SK-N-SH (cell line): ENCODE results near the gene ZNF646. TPM values are rescaled to one million over a fixed set of nuclear protein-coding genes. Genes with fewer than 3 reads are reported as not detected.

Source experiments
- CTCF ChIA-PET: fragments of 300-600, 350-600 bp; formaldehyde crosslinking; extraction: SDS; loops from one replicate; lab custom pipeline; 2021; lab: Yijun Ruan, JAX
- POLR2A ChIA-PET: fragments of 350-600 bp; sonication (Branson Sonifier 250); formaldehyde crosslinking; extraction: SDS; loops from one replicate; lab custom pipeline; 2020; ENCODE audit warnings: antibody characterized with exemption, inconsistent platforms; lab: Yijun Ruan, JAX
- DNase-seq: peaks from one replicate; pipeline ENCODE4 v3.0.0; 2012
- H2AFZ ChIP-seq: fragments of 200-600 bp; sonication (generic); 2 replicates; pipeline ENCODE4 v1.8.1; 2016; ENCODE audit warnings: antibody characterized with exemption, mild to moderate bottlenecking, low read depth
- H3F3A ChIP-seq: fragments of 200-600 bp; sonication (generic); replicated peaks from 2 replicates; pipeline ENCODE3; 2016; ENCODE audit warnings: antibody characterized with exemption, mild to moderate bottlenecking; ENCODE audit not compliant: insufficient read depth
- H3K27ac ChIP-seq, 2 experiments: fragments of 200-500 bp in 1 of 2; fragments of 200-600 bp in 1 of 2; sonication (Bioruptor generic) in 1 of 2; sonication (generic), shearing (Covaris generic) in 1 of 2; 2 replicates each; pipeline versions ENCODE4 v1.5.1 to v1.6.1; 2014 to 2016; ENCODE audit warnings: low read depth in 2 of 2, inconsistent platforms in 1 of 2, low read length in 1 of 2, mild to moderate bottlenecking in 1 of 2, mixed read lengths in 1 of 2
- H3K27me3 ChIP-seq: fragments of 200-600 bp; sonication (generic), shearing (Covaris generic); 2 replicates; pipeline ENCODE4 v1.6.1; 2016; ENCODE audit warnings: mixed run types; ENCODE audit not compliant: insufficient read depth
- H3K36me3 ChIP-seq, 2 experiments: fragments of 200-500 bp in 1 of 2; fragments of 200-600 bp in 1 of 2; sonication (Bioruptor generic) in 1 of 2; sonication (generic) in 1 of 2; replicated peaks in 1 of 2; 2 replicates each; pipeline versions ENCODE3 to v1.5.1; 2014 to 2016; ENCODE audit warnings: low read length in 1 of 2, mild to moderate bottlenecking in 1 of 2; ENCODE audit not compliant: insufficient read depth in 2 of 2, control insufficient read depth in 1 of 2
- H3K4me1 ChIP-seq, 2 experiments: fragments of 200-500 bp in 1 of 2; fragments of 200-600 bp in 1 of 2; sonication (Bioruptor generic) in 1 of 2; sonication (generic), shearing (Covaris generic) in 1 of 2; 2 replicates each; pipeline versions ENCODE4 v1.5.1 to v1.6.1; 2014 to 2016; ENCODE audit warnings: low read depth in 1 of 2, low read length in 1 of 2, mixed run types in 1 of 2; ENCODE audit not compliant: insufficient read depth in 2 of 2, control insufficient read depth in 1 of 2
- H3K4me2 ChIP-seq: fragments of 200-600 bp; sonication (generic), shearing (Covaris generic); 2 replicates; pipeline ENCODE4 v1.6.1; 2017; ENCODE audit warnings: mixed run types
- H3K4me3 ChIP-seq, 2 experiments: fragments of 200-500 bp in 1 of 2; fragments of 200-600 bp in 1 of 2; sonication (Bioruptor generic) in 1 of 2; sonication (generic), shearing (Covaris generic) in 1 of 2; 2 replicates each; pipeline versions ENCODE4 v1.5.1 to v1.8.1; 2014 to 2016; ENCODE audit warnings: low read depth in 2 of 2, inconsistent platforms in 1 of 2, low read length in 1 of 2, mild to moderate bottlenecking in 1 of 2, mixed read lengths in 1 of 2, moderate library complexity in 1 of 2
- H3K79me2 ChIP-seq: fragments of 200-600 bp; sonication (generic); 2 replicates; pipeline ENCODE4 v1.8.1; 2017; ENCODE audit warnings: mild to moderate bottlenecking; ENCODE audit not compliant: insufficient read depth
- H3K9ac ChIP-seq: fragments of 200-600 bp; sonication (generic); 2 replicates; pipeline ENCODE4 v1.6.1; 2017; ENCODE audit warnings: mixed run types
- H3K9me2 ChIP-seq: fragments of 200-600 bp; sonication (generic); 2 replicates; pipeline ENCODE4 v1.6.1; 2017; ENCODE audit warnings: mixed run types
- H3K9me3 ChIP-seq: fragments of 200-600 bp; sonication (generic); 2 replicates; pipeline ENCODE4 v1.6.1; 2017; ENCODE audit warnings: mixed run types, mild to moderate bottlenecking, moderate library complexity
- H4K20me1 ChIP-seq: fragments of 200-600 bp; sonication (generic); 2 replicates; pipeline ENCODE4 v1.6.1; 2017; ENCODE audit warnings: mild to moderate bottlenecking, mixed run types; ENCODE audit not compliant: insufficient read depth
- ELF1 ChIP-seq: IDR thresholded peaks from 2 replicates; pipeline ENCODE4 v1.4.0; 2012
- FOSL2 ChIP-seq: IDR thresholded peaks from 2 replicates; pipeline ENCODE4 v1.4.0; 2012; ENCODE audit warnings: low read depth, mild to moderate bottlenecking, moderate library complexity, borderline replicate concordance
- FOXJ3 ChIP-seq: sonication (generic); formaldehyde crosslinking; IDR thresholded peaks from 2 replicates; pipeline ENCODE4 v1.5.1; 2020; ENCODE audit warnings: mild to moderate bottlenecking, missing genetic modification reagents
- GATA2 ChIP-seq: sonication (generic); formaldehyde crosslinking; IDR thresholded peaks from 2 replicates; pipeline ENCODE4 v1.5.0; 2020; ENCODE audit warnings: mild to moderate bottlenecking, missing genetic modification reagents
- JUND ChIP-seq: IDR thresholded peaks from 2 replicates; pipeline ENCODE4 v1.4.0; 2012
- MEF2A ChIP-seq: IDR thresholded peaks from 2 replicates; pipeline ENCODE4 v1.4.0; 2012; ENCODE audit warnings: low read depth, borderline replicate concordance
- RCOR1 ChIP-seq: fragments of 150-350 bp; IDR thresholded peaks from 2 replicates; pipeline ENCODE4 v1.6.1; 2017; ENCODE audit warnings: antibody characterized with exemption, low read length
- RFX5 ChIP-seq: IDR thresholded peaks from 2 replicates; pipeline ENCODE4 v1.6.1; 2012; ENCODE audit warnings: mild to moderate bottlenecking, improper control_type of control experiment, low read length
- SIN3A ChIP-seq: IDR thresholded peaks from 2 replicates; pipeline ENCODE4 v1.6.1; 2012; ENCODE audit warnings: low read depth, mild to moderate bottlenecking, low read length, moderate library complexity, borderline replicate concordance
- SMC3 ChIP-seq: IDR thresholded peaks from 2 replicates; pipeline ENCODE4 v1.6.1; 2012; ENCODE audit warnings: low read depth, low read length, improper control_type of control experiment
- USF2 ChIP-seq: fragments of 150-350 bp; IDR thresholded peaks from 2 replicates; pipeline ENCODE4 v1.6.1; 2017; ENCODE audit warnings: antibody characterized with exemption, low read length, low read depth, borderline replicate concordance
- YY1 ChIP-seq: IDR thresholded peaks from 2 replicates; pipeline ENCODE4 v1.4.0; 2012; ENCODE audit warnings: low read depth, mild to moderate bottlenecking
- ZBTB33 ChIP-seq: IDR thresholded peaks from 2 replicates; pipeline ENCODE4 v1.4.0; 2012; ENCODE audit warnings: low read depth, borderline replicate concordance
- WGBS: methylation state at CpG from one replicate; pipeline ENCODE4 v1.1.6; 2017; ENCODE audit warnings: low lambda C conversion rate; 5-methylcytosine and 5-hydroxymethylcytosine counted together
- polyA plus RNA-seq, 3 experiments: library from polyadenylated mRNA; depleted of rRNA; stranded (reverse); fragments of >200 nt; gene quantifications; 2 replicates each; pipeline ENCODE4 v1.2.3, GENCODE V29; 2012
- TF ChIP-seq, protein P1 (sequence below): fragments of 200-600 bp; sonication (generic); IDR thresholded peaks from 2 replicates; pipeline ENCODE4 v1.6.1; 2017; ENCODE audit warnings: antibody characterized with exemption, mild to moderate bottlenecking, moderate library complexity
- TF ChIP-seq, protein P2 (sequence below): IDR thresholded peaks from 2 replicates; pipeline ENCODE4 v1.4.0; 2012; ENCODE audit warnings: low read depth

Gene ZNF646
- polyA plus RNA-seq, 1 of the 3 experiments (the other 2 are of a cell fraction) = 3.4 TPM

DNA sequence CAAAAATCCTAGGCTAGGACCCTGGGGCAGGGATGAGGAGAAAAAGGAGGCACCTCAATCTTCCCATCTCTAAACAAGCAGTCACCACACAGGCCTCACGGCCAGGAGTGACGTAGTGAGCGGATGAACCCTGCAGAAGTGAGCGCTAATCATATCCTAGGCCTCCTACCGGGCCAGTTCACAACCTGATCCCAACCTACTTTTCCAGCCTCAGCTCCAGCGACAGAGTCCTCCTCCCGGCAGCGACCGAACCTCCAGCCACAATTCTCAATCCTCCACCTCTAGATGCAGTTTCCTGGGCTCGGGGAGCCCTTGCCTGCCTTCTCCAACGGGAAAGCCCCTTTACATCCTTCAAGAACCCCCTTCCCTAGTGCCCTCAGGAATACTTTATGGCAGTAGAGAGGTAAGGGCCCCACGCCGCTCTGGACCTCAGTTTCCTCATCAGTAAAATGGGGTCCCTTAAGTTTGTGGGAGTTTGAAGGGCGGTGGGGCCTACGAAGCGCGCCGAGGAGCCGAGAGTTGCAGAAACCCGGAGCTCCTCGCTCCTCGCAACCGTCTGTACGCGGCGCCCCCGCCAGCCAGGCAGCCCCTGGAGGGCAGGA lies 1.6 kb upstream of the ZNF646 start:
- peaks cover 87% of the 10 kb centered on the region for H3K79me2 ChIP-seq
- CTCF ChIA-PET = interaction anchor here (1.0 to 4.3 kb wide), 5 partner anchors 16 to 119 kb away, joined by 3 to 19 read pairs (median 3); partner anchors contain the start of gene PRSS53

More for the DNA sequence above, 1.6 kb upstream of the ZNF646 start:
- H3K9me2 ChIP-seq = no peaks in the 10 kb centered on the region
- no peaks in the 10 kb centered on the region for H4K20me1 ChIP-seq
- peak; percentile 62 for DNase-seq
- no peaks in the 10 kb centered on the region for H3K9me3 ChIP-seq
- peaks cover 11 to 18% of the 10 kb centered on the region in 2 experiments for H3K36me3 ChIP-seq
- POLR2A ChIA-PET = interaction anchor here (0.6 to 2.7 kb wide), 4 partner anchors 39 to 107 kb away, joined by 3 to 15 read pairs (median 10); partner anchors contain the start of genes FUS, KAT8 and STX4
- H3K27me3 ChIP-seq = no peaks in the 10 kb centered on the region
- peak overlapping the region; percentile 95 for H3K9ac ChIP-seq
- peaks cover 5 to 14% of the 10 kb centered on the region in 2 experiments; a peak in 3 of 4 replicates for H3K4me1 ChIP-seq
- peak overlapping the region; percentile 83 for H2AFZ ChIP-seq
- no peak for TF ChIP-seq MEF2A
- TF ChIP-seq RFX5 = no peak
- TF ChIP-seq GATA2 (CRISPR knock-in tag) = no peak
- no peak for TF ChIP-seq SIN3A
- no peak for TF ChIP-seq USF2
- TF ChIP-seq FOSL2 = no peak
- TF ChIP-seq, protein P1, sequence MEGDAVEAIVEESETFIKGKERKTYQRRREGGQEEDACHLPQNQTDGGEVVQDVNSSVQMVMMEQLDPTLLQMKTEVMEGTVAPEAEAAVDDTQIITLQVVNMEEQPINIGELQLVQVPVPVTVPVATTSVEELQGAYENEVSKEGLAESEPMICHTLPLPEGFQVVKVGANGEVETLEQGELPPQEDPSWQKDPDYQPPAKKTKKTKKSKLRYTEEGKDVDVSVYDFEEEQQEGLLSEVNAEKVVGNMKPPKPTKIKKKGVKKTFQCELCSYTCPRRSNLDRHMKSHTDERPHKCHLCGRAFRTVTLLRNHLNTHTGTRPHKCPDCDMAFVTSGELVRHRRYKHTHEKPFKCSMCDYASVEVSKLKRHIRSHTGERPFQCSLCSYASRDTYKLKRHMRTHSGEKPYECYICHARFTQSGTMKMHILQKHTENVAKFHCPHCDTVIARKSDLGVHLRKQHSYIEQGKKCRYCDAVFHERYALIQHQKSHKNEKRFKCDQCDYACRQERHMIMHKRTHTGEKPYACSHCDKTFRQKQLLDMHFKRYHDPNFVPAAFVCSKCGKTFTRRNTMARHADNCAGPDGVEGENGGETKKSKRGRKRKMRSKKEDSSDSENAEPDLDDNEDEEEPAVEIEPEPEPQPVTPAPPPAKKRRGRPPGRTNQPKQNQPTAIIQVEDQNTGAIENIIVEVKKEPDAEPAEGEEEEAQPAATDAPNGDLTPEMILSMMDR = no peak
- no peak for TF ChIP-seq YY1
- no peak for TF ChIP-seq JUND
- no peak for TF ChIP-seq FOXJ3 (CRISPR knock-in tag)
- TF ChIP-seq, protein P2, sequence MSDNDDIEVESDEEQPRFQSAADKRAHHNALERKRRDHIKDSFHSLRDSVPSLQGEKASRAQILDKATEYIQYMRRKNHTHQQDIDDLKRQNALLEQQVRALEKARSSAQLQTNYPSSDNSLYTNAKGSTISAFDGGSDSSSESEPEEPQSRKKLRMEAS = no peak
- no peak for TF ChIP-seq ELF1
- no peak for TF ChIP-seq RCOR1
- no peak for TF ChIP-seq ZBTB33
- TF ChIP-seq SMC3 = no peak
- H3F3A ChIP-seq = peaks cover 7% of the 10 kb centered on the region
- peak overlapping the region; percentile 90 to 95 for H3K4me3 ChIP-seq
- 2% methylated on average over 23 of the region's 27 CpGs for WGBS
- H3K4me2 ChIP-seq = peak overlapping the region; percentile 93
- H3K27ac ChIP-seq = peak overlapping the region; percentile 93 to 95
